Cardiac fibroblast (primary cell): ENCODE data around the gene RAB11B.
"Not testable (repeated sequence)": the region's sequence is repeated elsewhere in the genome, so short reads cannot be mapped to it uniquely, and the experiment has no call there.

Experiments
- DNase-seq, 2 donors: peaks; one replicate each; pipeline versions ENCODE4 v3.0.0 to v3.0.0-alpha.2; 2010; ENCODE audit warnings: low read depth in 2 of 2
- H3K4me3 ChIP-seq, 2 donors: replicated peaks in 1 of 2; 1 replicate in 1 of 2; 2 replicates in 1 of 2; pipeline ENCODE4 v1.5.1; 2011; ENCODE audit warnings: low read depth in 2 of 2, low read length in 2 of 2, mild to moderate bottlenecking in 2 of 2, moderate library complexity in 1 of 2
- TF ChIP-seq, protein P1 (sequence below): IDR thresholded peaks from one replicate; pipeline ENCODE4 v1.5.1; 2011; ENCODE audit warnings: low read depth, mild to moderate bottlenecking, low read length, inconsistent platforms

Gene RAB11B

DNA sequence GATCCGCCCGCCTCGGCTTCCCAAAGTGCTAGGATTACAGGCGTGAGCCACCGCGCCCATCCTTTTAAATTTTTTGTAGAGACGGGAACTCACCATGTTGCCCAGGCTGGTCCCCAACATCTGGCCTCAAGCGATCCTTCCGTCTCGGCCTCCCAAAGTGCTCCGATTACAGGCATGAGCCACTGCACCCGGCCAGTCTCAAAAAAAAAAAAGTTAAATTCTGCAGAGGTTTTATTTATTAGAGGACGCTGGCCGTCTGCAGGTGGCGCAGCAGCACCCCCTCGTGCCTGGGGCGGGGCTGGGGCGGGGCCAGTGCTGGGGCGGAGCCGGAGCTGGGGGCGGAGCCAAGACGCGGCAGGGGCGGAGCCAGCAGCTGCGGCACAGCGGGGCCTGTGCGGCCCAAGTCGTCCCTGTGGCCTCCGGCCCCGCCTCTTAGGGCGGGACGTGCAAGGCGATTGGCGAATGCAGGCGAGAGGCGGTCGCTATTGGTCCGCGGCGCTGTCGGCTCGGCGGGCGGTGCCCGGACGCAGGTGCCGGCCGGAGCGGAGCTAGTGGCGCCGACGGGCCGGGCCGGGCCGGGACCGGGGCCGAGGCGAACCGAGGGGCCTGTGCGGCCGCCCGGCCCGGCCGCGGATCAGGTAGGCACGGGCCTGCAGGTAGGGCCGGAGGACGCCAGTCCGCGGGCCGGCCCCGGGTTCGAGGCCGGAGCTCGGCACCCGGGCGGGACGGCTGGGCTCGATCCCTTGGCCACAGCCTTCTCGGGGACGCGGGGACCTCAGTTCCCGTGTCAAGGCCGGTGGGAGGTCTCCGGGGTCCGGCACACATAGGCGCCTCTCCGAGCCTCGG, 22.8 kb downstream of the RAB11B start, which contains the start of gene MARCHF2:
Gene MARCHF2 (plus strand): TSS at position 523 of the 846 bp plus-strand sequence. CDS start 8,536 bp downstream, outside the sequence.
- H3K4me3 ChIP-seq = peak within 1 kb of the TSS; percentile 60 to 75
- TF ChIP-seq, protein P1, sequence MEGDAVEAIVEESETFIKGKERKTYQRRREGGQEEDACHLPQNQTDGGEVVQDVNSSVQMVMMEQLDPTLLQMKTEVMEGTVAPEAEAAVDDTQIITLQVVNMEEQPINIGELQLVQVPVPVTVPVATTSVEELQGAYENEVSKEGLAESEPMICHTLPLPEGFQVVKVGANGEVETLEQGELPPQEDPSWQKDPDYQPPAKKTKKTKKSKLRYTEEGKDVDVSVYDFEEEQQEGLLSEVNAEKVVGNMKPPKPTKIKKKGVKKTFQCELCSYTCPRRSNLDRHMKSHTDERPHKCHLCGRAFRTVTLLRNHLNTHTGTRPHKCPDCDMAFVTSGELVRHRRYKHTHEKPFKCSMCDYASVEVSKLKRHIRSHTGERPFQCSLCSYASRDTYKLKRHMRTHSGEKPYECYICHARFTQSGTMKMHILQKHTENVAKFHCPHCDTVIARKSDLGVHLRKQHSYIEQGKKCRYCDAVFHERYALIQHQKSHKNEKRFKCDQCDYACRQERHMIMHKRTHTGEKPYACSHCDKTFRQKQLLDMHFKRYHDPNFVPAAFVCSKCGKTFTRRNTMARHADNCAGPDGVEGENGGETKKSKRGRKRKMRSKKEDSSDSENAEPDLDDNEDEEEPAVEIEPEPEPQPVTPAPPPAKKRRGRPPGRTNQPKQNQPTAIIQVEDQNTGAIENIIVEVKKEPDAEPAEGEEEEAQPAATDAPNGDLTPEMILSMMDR = peak; percentile 41
- peak; percentile 97 to 99 for DNase-seq

DNA sequence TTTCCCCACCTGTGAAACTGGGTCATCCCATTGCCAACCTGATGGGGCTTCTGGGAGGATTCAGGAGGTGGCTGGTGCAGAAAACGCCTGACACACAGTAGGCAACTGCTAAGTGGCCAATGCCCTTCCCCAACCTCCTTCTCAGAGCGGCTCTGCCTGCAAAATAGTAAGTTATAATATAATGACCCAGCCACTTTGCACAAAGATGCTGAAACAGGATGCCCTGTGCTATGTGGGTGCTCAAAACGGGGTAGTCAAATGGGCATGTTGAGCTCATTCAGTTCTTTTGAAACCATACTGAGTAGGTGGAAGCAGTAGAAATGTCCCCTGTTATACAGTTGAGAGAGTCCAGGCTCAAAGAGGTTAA, 23.5 kb downstream of the RAB11B start:
- H3K4me3 ChIP-seq = peak overlapping the region; percentile 60 to 75
- TF ChIP-seq, protein P1 = no peak

DNA sequence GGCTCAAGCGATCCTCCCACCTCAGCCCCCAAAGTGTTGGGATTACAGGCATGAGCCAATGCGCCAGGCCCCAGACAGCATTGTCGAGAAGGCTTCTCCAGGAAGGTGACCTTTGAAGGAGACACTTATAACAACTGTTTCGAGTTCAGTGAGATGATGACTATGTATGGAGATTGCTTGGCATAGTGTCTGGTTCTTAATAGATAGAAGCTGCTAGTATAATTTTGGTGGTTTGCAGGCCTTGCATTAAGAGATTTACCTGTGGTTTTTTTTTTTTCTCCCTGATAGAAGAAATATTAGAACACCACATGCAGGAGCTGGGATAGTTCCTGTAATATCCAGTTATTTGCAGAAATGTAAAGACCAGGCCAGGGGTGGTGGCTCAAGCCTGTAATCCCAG, 26.6 kb downstream of the RAB11B start:
- no peak overlapping the region for H3K4me3 ChIP-seq
- no peak for DNase-seq
- TF ChIP-seq, protein P1 = no peak

More for the DNA sequence above, 23.5 kb downstream of the RAB11B start:
- DNase-seq = no peak

DNA sequence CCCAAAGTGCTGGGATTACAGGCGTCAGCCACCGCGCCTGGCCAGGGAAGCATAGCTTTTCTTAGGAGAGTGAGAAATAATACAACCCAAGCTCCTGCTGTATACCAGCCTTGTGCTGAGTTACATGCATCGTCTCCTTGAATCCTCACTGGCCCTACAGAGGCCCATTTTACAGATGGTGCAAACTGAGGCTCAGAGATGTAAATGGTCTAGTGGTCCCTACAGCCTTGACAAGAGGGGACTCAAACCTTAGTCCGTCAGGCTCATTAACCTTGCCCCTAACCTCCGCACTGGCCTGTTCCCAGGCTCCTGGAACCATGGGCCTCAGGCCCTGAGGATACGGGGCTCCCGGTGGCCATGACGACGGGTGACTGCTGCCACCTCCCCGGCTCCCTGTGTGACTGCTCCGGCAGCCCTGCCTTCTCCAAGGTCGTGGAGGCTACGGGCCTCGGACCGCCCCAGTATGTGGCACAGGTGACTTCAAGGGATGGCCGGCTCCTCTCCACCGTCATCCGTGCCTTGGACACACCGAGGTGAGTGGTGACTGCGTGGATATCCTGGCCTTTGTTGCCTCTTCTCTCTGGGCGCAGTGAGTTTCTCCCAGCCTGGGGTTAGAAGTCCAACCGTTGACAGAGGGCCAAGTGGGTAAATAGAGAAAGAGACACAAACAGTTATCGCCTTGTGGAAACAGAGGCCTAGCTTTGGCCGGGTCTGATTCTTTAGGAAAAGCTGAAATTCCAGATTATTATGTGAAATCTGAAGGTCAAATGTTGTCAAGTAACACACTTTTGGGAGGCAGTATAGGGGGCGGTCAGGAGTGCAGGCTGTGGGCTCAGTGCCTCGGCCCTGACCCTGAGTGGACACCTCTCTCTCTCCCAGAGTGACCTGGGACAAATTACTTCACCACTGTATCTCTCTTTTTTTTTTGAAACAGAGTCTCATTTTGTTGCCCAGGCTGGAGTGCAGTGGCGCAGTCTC, 31.6 kb downstream of the RAB11B start:
- no peak overlapping the region for H3K4me3 ChIP-seq
- TF ChIP-seq, protein P1 = no peak
- no peak for DNase-seq

DNA sequence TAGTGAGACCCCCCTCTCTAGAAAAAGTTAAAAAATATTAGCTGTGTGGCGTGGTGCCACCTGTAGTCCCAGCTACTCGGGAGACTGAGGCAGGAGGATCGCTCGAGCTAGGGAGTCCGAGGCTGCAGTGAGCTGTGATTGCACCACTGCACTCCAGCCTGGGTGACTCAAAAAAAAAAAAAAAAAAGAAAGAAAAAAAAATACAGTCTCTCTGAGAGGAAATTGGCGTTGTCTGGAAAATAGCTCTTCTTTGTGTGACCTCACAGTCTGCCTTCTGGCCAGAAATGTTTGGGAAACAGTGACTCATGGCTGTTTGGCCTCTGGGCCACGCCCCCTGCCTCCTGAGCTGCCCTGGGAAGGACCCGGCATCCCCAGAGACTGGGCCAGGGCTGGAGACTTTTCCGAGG, 33.7 kb downstream of the RAB11B start:
- TF ChIP-seq, protein P1 = no peak
- H3K4me3 ChIP-seq = no peak overlapping the region
- DNase-seq = peak; percentile 99

DNA sequence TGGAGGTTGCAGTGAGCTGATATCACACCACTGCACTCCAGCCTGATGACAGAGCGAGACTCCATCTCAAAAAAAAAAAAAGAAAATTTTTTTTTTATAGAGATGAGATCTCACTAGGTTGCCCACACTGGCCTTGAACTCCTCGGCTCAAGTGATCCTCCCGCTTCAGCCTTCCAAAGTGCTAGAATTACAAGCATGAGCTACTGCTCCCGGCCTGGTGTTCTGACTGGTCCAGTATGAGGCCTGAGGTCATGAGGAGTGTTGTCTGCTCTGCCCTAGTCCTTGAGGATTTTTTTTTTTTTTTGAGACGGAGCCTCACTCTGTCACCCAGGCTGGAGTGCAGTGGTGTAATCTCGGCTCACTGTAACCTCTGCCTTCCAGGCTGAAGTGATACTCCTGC, 35.2 kb downstream of the RAB11B start:
- not testable (repeated sequence) for H3K4me3 ChIP-seq, DNase-seq

DNA sequence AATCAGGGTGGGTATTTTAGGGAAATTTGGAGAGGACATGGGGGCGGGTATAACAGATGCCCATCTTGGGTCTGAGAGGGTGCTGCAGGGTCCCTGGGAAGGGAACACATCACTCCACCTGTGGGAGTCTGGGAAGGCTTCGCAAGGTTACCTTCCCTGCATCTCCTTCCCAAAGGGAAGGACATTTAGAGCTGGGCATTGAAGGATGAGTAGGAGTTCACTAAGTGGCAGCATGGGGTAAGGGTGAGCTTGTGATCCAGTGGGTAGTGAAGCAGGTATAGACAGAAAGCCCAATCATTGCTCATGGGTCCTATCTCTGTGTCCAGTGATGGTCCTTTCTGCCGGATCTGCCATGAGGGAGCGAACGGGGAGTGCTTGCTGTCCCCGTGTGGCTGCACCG, 36.1 kb downstream of the RAB11B start:
- no peak for DNase-seq
- TF ChIP-seq, protein P1 = no peak
- H3K4me3 ChIP-seq = no peak overlapping the region
